Lower leg skin (tissue), 4 donors: ENCODE data around the gene IGSF9. TPM values are rescaled to one million over a fixed set of nuclear protein-coding genes. Genes with fewer than 3 reads are reported as not detected.

Experiments
- DNase-seq, 2 donors: peaks; one replicate each; pipeline ENCODE4 v3.0.0-alpha.2; 2019; ENCODE audit warnings: low spot score in 2 of 2
- H3K4me3 ChIP-seq: fragments of 200-600 bp; sonication (generic); 2 replicates; pipeline ENCODE4 v1.5.1; 2017; ENCODE audit warnings: mild to moderate bottlenecking, low read depth; ENCODE audit not compliant: poor library complexity, severe bottlenecking
- CTCF ChIP-seq, 3 donors: fragments of 450-650 bp; IDR thresholded peaks; one replicate each; pipeline ENCODE4 v1.5.1; 2016; ENCODE audit warnings: antibody characterized with exemption in 3 of 3, mild to moderate bottlenecking in 3 of 3, moderate library complexity in 2 of 3
- POLR2A ChIP-seq, 2 donors: fragments of 450-650 bp; IDR thresholded peaks; one replicate each; pipeline ENCODE4 v1.6.1; 2016 to 2017; ENCODE audit warnings: antibody characterized with exemption in 2 of 2, mild to moderate bottlenecking in 1 of 2, moderate library complexity in 1 of 2
- WGBS, 2 donors: methylation state at CpG; one replicate each; pipeline ENCODE4 v1.1.5; 2018; 5-methylcytosine and 5-hydroxymethylcytosine counted together
- intact Hi-C: fragments of 100-400 bp; cut with DNase I; formaldehyde crosslinking; loops from one replicate; pipeline ENCODE4 v1.15.0; 2023; ENCODE audit warnings: low total_unique reads
- total RNA-seq, 4 donors: library from RNA; depleted of rRNA; stranded (reverse); fragments of >200 nt; gene quantifications; one replicate each; pipeline ENCODE4 v1.1.0, GENCODE V29; 2016

Gene IGSF9
- total RNA-seq, 4 donors from 2014 or later, result 17.7 to 29.6 (median 19.6) TPM

- intact Hi-C loops, result loop anchor here (5.0 kb wide), 1 partner anchor 68 kb away; no protein-coding TSS in a partner anchor
- TF ChIP-seq POLR2A (IDR thresholded peaks at IDR 0.05) (no peak), CTCF (IDR thresholded peaks at IDR 0.05) (no peak)
- WGBS, 2 donors, result 50 to 55% methylated on average over 3 of the region's 3 CpGs
- no peak overlapping the region for H3K4me3 ChIP-seq
- DNase-seq, result no peak
Observed at GRCh38 chr1:159939678-159940002, 5.8 kb downstream of the IGSF9 start.

GRCh38 chr1:159938905-159939677, 6.3 kb downstream of the IGSF9 start:
- DNase-seq, result no peak
- H3K4me3 ChIP-seq, result no peak overlapping the region
- intact Hi-C loops, result loop anchor here (5.0 kb wide), 1 partner anchor 68 kb away; no protein-coding TSS in a partner anchor
- 67 to 70% methylated on average over 6 of the region's 6 CpGs for WGBS, 2 donors
- TF ChIP-seq POLR2A (IDR thresholded peaks at IDR 0.05), result no peak
- no peak for TF ChIP-seq CTCF (IDR thresholded peaks at IDR 0.05)

GRCh38 chr1:159938211-159938852, 7.1 kb downstream of the IGSF9 start:
- 38 to 39% methylated on average over 7 of the region's 7 CpGs for WGBS, 2 donors
- TF ChIP-seq POLR2A (IDR thresholded peaks at IDR 0.05), result no peak
- no peak for TF ChIP-seq CTCF (IDR thresholded peaks at IDR 0.05)
- intact Hi-C loops, result loop anchor here (5.0 kb wide), 1 partner anchor 69 kb away; no protein-coding TSS in a partner anchor
- H3K4me3 ChIP-seq, result no peak overlapping the region
- DNase-seq, result no peak

GRCh38 chr1:159937054-159937750, 8.2 kb downstream of the IGSF9 start:
- TF ChIP-seq CTCF (IDR thresholded peaks at IDR 0.05) (no peak), POLR2A (IDR thresholded peaks at IDR 0.05) (no peak)
- WGBS, 2 donors, result 30 to 42% methylated on average over 4 of the region's 4 CpGs
- no peak overlapping the region for H3K4me3 ChIP-seq
- intact Hi-C loops, result loop anchor here (5.0 kb wide), 1 partner anchor 70 kb away; no protein-coding TSS in a partner anchor
- DNase-seq, result no peak

GRCh38 chr1:159936273-159936904, 9.0 kb downstream of the IGSF9 start:
- intact Hi-C loops, result loop anchor here (5.0 kb wide), 1 partner anchor 71 kb away; no protein-coding TSS in a partner anchor
- TF ChIP-seq POLR2A (IDR thresholded peaks at IDR 0.05), result no peak
- peak in 2 of 3 donors; percentile 82 to 93 for TF ChIP-seq CTCF (IDR thresholded peaks at IDR 0.05)
- H3K4me3 ChIP-seq, result no peak overlapping the region
- WGBS, 2 donors, result 31 to 35% methylated on average over 15 to 16 of the region's 16 CpGs
- peak; percentile 68 to 96 for DNase-seq
